Trophoblast cell (in vitro differentiated cells and primary cell): ENCODE results near the gene LCP1.

Source experiments
- DNase-seq, 2 donors: peaks; one replicate each; pipeline ENCODE4 v3.0.0-alpha.2; 2016
- H2AFZ ChIP-seq: 2 replicates; pipeline ENCODE4 v1.6.1; 2013; ENCODE audit warnings: low read length, moderate library complexity, mild to moderate bottlenecking; ENCODE audit not compliant: insufficient read depth, poor library complexity
- H2AK5ac ChIP-seq: 2 replicates; pipeline ENCODE4 v1.6.1; 2013; ENCODE audit warnings: mild to moderate bottlenecking, low read length
- H2BK120ac ChIP-seq: 2 replicates; pipeline ENCODE4 v1.6.1; 2013; ENCODE audit warnings: low read length, mild to moderate bottlenecking, moderate library complexity; ENCODE audit not compliant: insufficient read depth, poor library complexity
- H2BK12ac ChIP-seq: 2 replicates; pipeline ENCODE4 v1.6.1; 2013; ENCODE audit warnings: mild to moderate bottlenecking, low read length, moderate library complexity
- H2BK5ac ChIP-seq: 2 replicates; pipeline ENCODE4 v1.6.1; 2013; ENCODE audit warnings: low read length, low read depth, moderate library complexity, mild to moderate bottlenecking; ENCODE audit not compliant: poor library complexity
- H3K14ac ChIP-seq: 2 replicates; pipeline ENCODE4 v1.6.1; 2013; ENCODE audit warnings: mild to moderate bottlenecking, low read length
- H3K18ac ChIP-seq: 2 replicates; pipeline ENCODE4 v1.6.1; 2013; ENCODE audit warnings: mild to moderate bottlenecking, low read length
- H3K23ac ChIP-seq: 2 replicates; pipeline ENCODE4 v1.6.1; 2013; ENCODE audit warnings: low read length
- H3K27ac ChIP-seq: 2 replicates; pipeline ENCODE4 v1.5.1; 2013; ENCODE audit warnings: low read depth, mild to moderate bottlenecking, inconsistent platforms, low read length, moderate library complexity
- H3K27me3 ChIP-seq: 2 replicates; pipeline ENCODE4 v1.6.1; 2013; ENCODE audit warnings: inconsistent platforms, mild to moderate bottlenecking, low read length, moderate library complexity; ENCODE audit not compliant: insufficient read depth
- H3K36me3 ChIP-seq, 2 experiments: 1 replicate in 1 of 2; 2 replicates in 1 of 2; pipeline ENCODE4 v1.6.1; 2013; ENCODE audit warnings: low read length in 2 of 2, mild to moderate bottlenecking in 2 of 2, moderate library complexity in 1 of 2; ENCODE audit not compliant: insufficient read depth in 2 of 2, control insufficient read depth in 1 of 2
- H3K4ac ChIP-seq: 2 replicates; pipeline ENCODE4 v1.6.1; 2013; ENCODE audit warnings: low read depth, mild to moderate bottlenecking, low read length, moderate library complexity
- H3K4me1 ChIP-seq, 2 experiments: 1 replicate in 1 of 2; 2 replicates in 1 of 2; pipeline ENCODE4 v1.6.1; 2013; ENCODE audit warnings: low read length in 2 of 2, mild to moderate bottlenecking in 2 of 2, moderate library complexity in 1 of 2; ENCODE audit not compliant: insufficient read depth in 2 of 2, control insufficient read depth in 1 of 2
- H3K4me2 ChIP-seq: 2 replicates; pipeline ENCODE4 v1.6.1; 2013; ENCODE audit warnings: inconsistent platforms, mild to moderate bottlenecking, low read length, moderate library complexity
- H3K4me3 ChIP-seq: 2 replicates; pipeline ENCODE4 v1.5.1; 2013; ENCODE audit warnings: mild to moderate bottlenecking, low read depth, low read length, inconsistent platforms
- H3K79me1 ChIP-seq: one replicate; pipeline ENCODE4 v1.6.1; 2013; ENCODE audit warnings: low read length
- H3K79me2 ChIP-seq: 2 replicates; pipeline ENCODE4 v1.6.1; 2013; ENCODE audit warnings: low read length, mild to moderate bottlenecking; ENCODE audit not compliant: control insufficient read depth, insufficient read depth, poor library complexity
- H3K9ac ChIP-seq: 2 replicates; pipeline ENCODE4 v1.6.1; 2013; ENCODE audit warnings: mild to moderate bottlenecking, low read length
- H3K9me3 ChIP-seq: 2 replicates; pipeline ENCODE4 v1.6.1; 2013; ENCODE audit warnings: low read depth, mild to moderate bottlenecking, control low read depth, inconsistent platforms, low read length; ENCODE audit not compliant: insufficient read depth
- H4K12ac ChIP-seq: 2 replicates; pipeline ENCODE4 v1.6.1; 2013; ENCODE audit warnings: low read depth, mild to moderate bottlenecking, low read length, moderate library complexity
- H4K8ac ChIP-seq: 2 replicates; pipeline ENCODE4 v1.6.1; 2013; ENCODE audit warnings: low read depth, mild to moderate bottlenecking, low read length, moderate library complexity
- H4K91ac ChIP-seq: one replicate; pipeline ENCODE4 v1.6.1; 2013; ENCODE audit warnings: low read depth, mild to moderate bottlenecking, low read length, moderate library complexity
- WGBS: extraction: QIAGEN DNeasy Blood & Tissue Kit; methylation state at CpG from one replicate; pipeline ENCODE4 v1.1.7; 2013; ENCODE audit warnings: missing lambda C conversion rate; ENCODE audit not compliant: insufficient read length, insufficient coverage; ENCODE audit errors: extremely low coverage; 5-methylcytosine and 5-hydroxymethylcytosine counted together

LCP1 gene

GRCh38 chr13:46097015-46097414 is 85.0 kb downstream of the LCP1 start:
- Histone ChIP-seq H4K12ac (no peak overlapping the region), H2BK12ac (no peak overlapping the region), H3K27ac (no peak overlapping the region), H3K9ac (no peak overlapping the region), H2AFZ (no peak overlapping the region), H3K23ac (no peak overlapping the region), H2AK5ac (no peak overlapping the region), H3K9me3 (no peaks in the 10 kb centered on the region), H3K27me3 (no peaks in the 10 kb centered on the region), H3K18ac (no peak overlapping the region), H3K4me3 (no peak overlapping the region), H3K79me1 (no peaks in the 10 kb centered on the region), H3K36me3 (no peaks in the 10 kb centered on the region), H3K4ac (no peak overlapping the region), H3K14ac (no peak overlapping the region), H4K91ac (no peak overlapping the region), H3K4me1 (peaks cover 0 to 6% of the 10 kb centered on the region in 2 experiments), H4K8ac (no peak overlapping the region), H3K79me2 (no peaks in the 10 kb centered on the region), H2BK5ac (no peak overlapping the region), H2BK120ac (no peak overlapping the region), H3K4me2 (no peak overlapping the region)
- WGBS: no CpG with 5 or more reads among the region's 3 CpGs
- DNase-seq: no peak

DNA sequence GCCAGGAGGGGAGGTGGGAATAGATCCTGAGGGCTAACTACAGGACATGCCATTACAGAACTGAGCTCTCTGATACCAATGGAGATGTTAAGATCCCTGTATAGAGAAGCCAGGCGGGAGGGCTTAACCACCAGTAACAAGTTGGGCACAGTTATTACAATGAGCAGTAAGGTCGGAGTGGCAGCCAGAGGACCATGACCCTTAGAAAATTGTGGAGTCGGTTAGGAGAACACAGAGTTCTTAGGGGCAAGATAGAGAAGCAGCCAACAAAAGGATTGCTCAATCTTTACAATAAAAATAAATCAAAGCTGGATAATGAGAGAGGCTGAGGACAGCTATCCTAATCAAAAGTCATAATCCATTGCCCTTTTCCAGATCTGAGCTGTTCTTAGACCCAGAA is 87.5 kb downstream of the LCP1 start:
- Histone ChIP-seq H2BK12ac (no peak overlapping the region), H3K14ac (no peak overlapping the region), H2BK120ac (no peak overlapping the region), H3K36me3 (no peaks in the 10 kb centered on the region), H2AK5ac (no peak overlapping the region), H3K27ac (no peak overlapping the region), H3K79me2 (no peaks in the 10 kb centered on the region), H3K4me3 (no peak overlapping the region), H4K8ac (no peak overlapping the region), H2BK5ac (no peak overlapping the region), H4K12ac (no peak overlapping the region), H3K79me1 (no peaks in the 10 kb centered on the region), H3K9me3 (no peaks in the 10 kb centered on the region), H3K23ac (no peak overlapping the region), H3K27me3 (no peaks in the 10 kb centered on the region), H3K9ac (no peak overlapping the region), H3K4ac (no peak overlapping the region), H3K4me2 (no peak overlapping the region), H4K91ac (no peak overlapping the region), H3K18ac (no peak overlapping the region), H2AFZ (no peak overlapping the region), H3K4me1 (peaks cover 0 to 6% of the 10 kb centered on the region in 2 experiments)
- no peak for DNase-seq
- no CpG with 5 or more reads among the region's 3 CpGs for WGBS

GRCh38 chr13:46088821-46089562 is 93.0 kb downstream of the LCP1 start:
- Histone ChIP-seq H3K4me3 (no peak overlapping the region), H3K4me1 (no peaks in the 10 kb centered on the region), H2BK5ac (no peak overlapping the region), H2AK5ac (no peak overlapping the region), H3K9me3 (peaks cover 7% of the 10 kb centered on the region), H3K14ac (no peak overlapping the region), H4K91ac (no peak overlapping the region), H3K4me2 (no peak overlapping the region), H3K9ac (no peak overlapping the region), H2BK120ac (no peak overlapping the region), H3K36me3 (no peaks in the 10 kb centered on the region), H3K27me3 (no peaks in the 10 kb centered on the region), H3K23ac (no peak overlapping the region), H2BK12ac (no peak overlapping the region), H3K79me1 (no peaks in the 10 kb centered on the region), H3K18ac (no peak overlapping the region), H3K4ac (no peak overlapping the region), H4K12ac (no peak overlapping the region), H3K27ac (no peak overlapping the region), H2AFZ (no peak overlapping the region), H4K8ac (no peak overlapping the region), H3K79me2 (no peaks in the 10 kb centered on the region)
- no CpG with 5 or more reads among the region's 5 CpGs for WGBS
- DNase-seq: no peak

DNA sequence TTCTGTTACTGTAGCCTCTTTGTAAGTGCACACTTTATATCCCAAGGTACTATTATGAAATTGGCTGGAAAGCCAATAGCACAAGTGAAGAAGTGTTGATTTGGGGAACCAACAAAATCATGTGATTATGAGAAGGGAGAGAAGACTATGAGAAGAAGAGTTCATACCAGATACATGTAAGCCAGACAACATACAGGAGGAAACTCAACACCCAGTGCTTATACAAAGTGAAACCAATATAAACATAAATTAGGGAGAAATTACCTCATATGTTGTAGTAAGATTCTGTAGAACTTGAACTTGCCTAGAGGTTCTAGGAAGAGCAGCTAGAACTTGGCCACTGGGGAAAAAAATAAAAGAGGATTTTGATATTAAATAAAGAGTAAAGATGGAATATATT is 94.5 kb downstream of the LCP1 start:
- no peak overlapping the region for H3K4me3 ChIP-seq
- H3K27me3 ChIP-seq: no peaks in the 10 kb centered on the region
- no peak overlapping the region for H3K23ac ChIP-seq
- no peak overlapping the region for H3K27ac ChIP-seq
- no peak overlapping the region for H2AFZ ChIP-seq
- no peak overlapping the region for H2BK120ac ChIP-seq
- no peak overlapping the region for H3K14ac ChIP-seq
- no peak overlapping the region for H2BK12ac ChIP-seq
- no peak for DNase-seq
- no peak overlapping the region for H3K18ac ChIP-seq
- no peaks in the 10 kb centered on the region for H3K36me3 ChIP-seq
- H3K9me3 ChIP-seq: peaks cover 7% of the 10 kb centered on the region
- no peak overlapping the region for H3K4me2 ChIP-seq
- H4K8ac ChIP-seq: no peak overlapping the region
- H4K91ac ChIP-seq: no peak overlapping the region
- H3K9ac ChIP-seq: no peak overlapping the region
- H2BK5ac ChIP-seq: no peak overlapping the region
- H4K12ac ChIP-seq: no peak overlapping the region
- H2AK5ac ChIP-seq: no peak overlapping the region
- no peak overlapping the region for H3K4ac ChIP-seq
- H3K79me2 ChIP-seq: no peaks in the 10 kb centered on the region
- no peaks in the 10 kb centered on the region for H3K4me1 ChIP-seq
- no peaks in the 10 kb centered on the region for H3K79me1 ChIP-seq
